ENCODE data around the gene CAPZA1. TPM values are rescaled to one million over a fixed set of nuclear protein-coding genes. Genes with fewer than 3 reads are reported as not detected.

Gene CAPZA1
- total RNA-seq, 1 experiment from 2014 or later: 97.5 TPM

DNA sequence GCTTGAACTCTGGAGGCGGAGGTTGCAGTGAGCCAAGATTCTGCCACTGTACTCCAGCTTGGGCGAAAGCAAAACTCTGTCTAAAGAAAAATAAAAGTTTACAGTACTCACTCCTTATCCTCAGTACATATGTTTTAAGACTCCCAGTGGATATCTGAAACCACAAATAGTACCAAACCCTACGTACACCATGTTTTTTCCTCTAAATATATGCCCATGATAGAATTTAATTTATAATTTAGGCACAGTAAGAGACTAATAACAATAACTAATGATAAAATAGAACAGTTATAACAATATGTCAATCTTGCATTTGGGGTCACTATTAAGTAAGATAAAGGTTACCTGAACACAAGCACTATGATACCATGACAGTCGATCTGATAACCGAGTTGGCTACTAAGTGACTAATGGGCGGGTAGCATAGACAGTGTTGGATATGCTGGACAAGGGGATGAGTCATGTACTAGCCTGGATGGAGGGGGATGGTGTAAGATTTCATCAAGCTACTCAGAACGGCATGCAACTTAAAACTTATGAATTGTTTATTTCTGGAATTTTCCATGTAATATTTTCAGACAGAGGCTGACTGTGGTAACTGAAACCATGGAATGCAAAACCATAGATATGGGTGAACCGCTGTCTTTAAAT lies 44.4 kb upstream of the CAPZA1 start:
- DNase-seq (ENCODE audit: low spot score): no peak
- no peak overlapping the region for H3K4me3 Mint-ChIP-seq
- no peak for ATAC-seq

DNA sequence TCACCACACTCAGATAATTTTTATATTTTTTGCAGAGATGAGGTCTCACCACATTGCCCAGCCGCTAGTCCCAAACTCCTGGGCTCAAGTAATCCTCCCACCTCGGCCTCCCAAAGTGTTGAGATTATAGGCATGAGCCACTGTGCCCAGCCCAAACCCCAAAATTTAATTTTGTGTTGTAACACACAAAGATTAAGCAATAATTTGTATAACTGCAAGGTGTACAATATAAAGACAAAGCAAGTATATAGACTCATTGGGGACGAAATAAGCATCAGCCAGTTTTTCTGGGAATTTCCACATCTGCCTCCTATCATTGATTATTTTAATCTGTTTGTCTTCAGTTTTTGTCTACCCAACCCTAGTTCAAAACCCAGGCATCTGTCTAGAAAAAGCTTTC lies 43.4 kb upstream of the CAPZA1 start:
- no peak overlapping the region for H3K4me3 Mint-ChIP-seq
- POLR2A ChIA-PET: no interaction called here
- CTCF ChIA-PET: no interaction called here

More for the DNA sequence above, 44.4 kb upstream of the CAPZA1 start:
- Mint-ChIP-seq H3K27ac (no peak overlapping the region), H3K4me1 (no peaks in the 10 kb centered on the region), H3K27me3 (ENCODE audit: low read depth) (no peaks in the 10 kb centered on the region), H3K9me3 (peaks cover 8% of the 10 kb centered on the region), H3K36me3 (peaks cover 36% of the 10 kb centered on the region)
- TF ChIP-seq EMX1 (CRISPR knock-in tag; IDR thresholded peaks at IDR 0.05) (no peak), PREB (CRISPR knock-in tag; IDR thresholded peaks at IDR 0.05; ENCODE audit: borderline replicate concordance) (no peak), MYBL2 (CRISPR knock-in tag; IDR thresholded peaks at IDR 0.05) (no peak), MXD4 (CRISPR knock-in tag; IDR thresholded peaks at IDR 0.05; ENCODE audit: borderline replicate concordance) (no peak), JUN (CRISPR knock-in tag; IDR thresholded peaks at IDR 0.05) (no peak), FOXP1 (CRISPR knock-in tag; IDR thresholded peaks at IDR 0.05; ENCODE audit: borderline replicate concordance) (no peak), NFYB (CRISPR knock-in tag; conservative IDR thresholded peaks at IDR 0.05; ENCODE audit: low read depth) (no peak), RORB (CRISPR knock-in tag; IDR thresholded peaks at IDR 0.05) (no peak), ZNF396 (CRISPR knock-in tag; IDR thresholded peaks at IDR 0.05; ENCODE audit: borderline replicate concordance) (no peak), KAT7 (CRISPR knock-in tag; IDR thresholded peaks at IDR 0.05; ENCODE audit: borderline replicate concordance) (no peak)
- TF ChIP-seq, protein P1, sequence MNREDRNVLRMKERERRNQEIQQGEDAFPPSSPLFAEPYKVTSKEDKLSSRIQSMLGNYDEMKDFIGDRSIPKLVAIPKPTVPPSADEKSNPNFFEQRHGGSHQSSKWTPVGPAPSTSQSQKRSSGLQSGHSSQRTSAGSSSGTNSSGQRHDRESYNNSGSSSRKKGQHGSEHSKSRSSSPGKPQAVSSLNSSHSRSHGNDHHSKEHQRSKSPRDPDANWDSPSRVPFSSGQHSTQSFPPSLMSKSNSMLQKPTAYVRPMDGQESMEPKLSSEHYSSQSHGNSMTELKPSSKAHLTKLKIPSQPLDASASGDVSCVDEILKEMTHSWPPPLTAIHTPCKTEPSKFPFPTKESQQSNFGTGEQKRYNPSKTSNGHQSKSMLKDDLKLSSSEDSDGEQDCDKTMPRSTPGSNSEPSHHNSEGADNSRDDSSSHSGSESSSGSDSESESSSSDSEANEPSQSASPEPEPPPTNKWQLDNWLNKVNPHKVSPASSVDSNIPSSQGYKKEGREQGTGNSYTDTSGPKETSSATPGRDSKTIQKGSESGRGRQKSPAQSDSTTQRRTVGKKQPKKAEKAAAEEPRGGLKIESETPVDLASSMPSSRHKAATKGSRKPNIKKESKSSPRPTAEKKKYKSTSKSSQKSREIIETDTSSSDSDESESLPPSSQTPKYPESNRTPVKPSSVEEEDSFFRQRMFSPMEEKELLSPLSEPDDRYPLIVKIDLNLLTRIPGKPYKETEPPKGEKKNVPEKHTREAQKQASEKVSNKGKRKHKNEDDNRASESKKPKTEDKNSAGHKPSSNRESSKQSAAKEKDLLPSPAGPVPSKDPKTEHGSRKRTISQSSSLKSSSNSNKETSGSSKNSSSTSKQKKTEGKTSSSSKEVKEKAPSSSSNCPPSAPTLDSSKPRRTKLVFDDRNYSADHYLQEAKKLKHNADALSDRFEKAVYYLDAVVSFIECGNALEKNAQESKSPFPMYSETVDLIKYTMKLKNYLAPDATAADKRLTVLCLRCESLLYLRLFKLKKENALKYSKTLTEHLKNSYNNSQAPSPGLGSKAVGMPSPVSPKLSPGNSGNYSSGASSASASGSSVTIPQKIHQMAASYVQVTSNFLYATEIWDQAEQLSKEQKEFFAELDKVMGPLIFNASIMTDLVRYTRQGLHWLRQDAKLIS (CRISPR knock-in tag; IDR thresholded peaks at IDR 0.05; ENCODE audit: borderline replicate concordance): no peak
- ChIA-PET CTCF (no interaction called here), POLR2A (no interaction called here)

More for the DNA sequence above, 43.4 kb upstream of the CAPZA1 start:
- ATAC-seq (no peak), DNase-seq (ENCODE audit: low spot score) (no peak)
- TF ChIP-seq ZNF219 (CRISPR knock-in tag; IDR thresholded peaks at IDR 0.05; ENCODE audit: borderline replicate concordance) (no peak), ATF1 (CRISPR knock-in tag; IDR thresholded peaks at IDR 0.05) (no peak), CREB1 (CRISPR knock-in tag; IDR thresholded peaks at IDR 0.05) (no peak), CBFB (CRISPR knock-in tag; IDR thresholded peaks at IDR 0.05; ENCODE audit: low read depth) (no peak), ETV6 (CRISPR knock-in tag; IDR thresholded peaks at IDR 0.05) (no peak), ZNF317 (CRISPR knock-in tag; IDR thresholded peaks at IDR 0.05; ENCODE audit: borderline replicate concordance, low read depth) (no peak), SP1 (CRISPR knock-in tag; conservative IDR thresholded peaks at IDR 0.05) (no peak), NR3C1 (CRISPR knock-in tag; conservative IDR thresholded peaks at IDR 0.05; ENCODE audit: low read depth) (no peak), NFYB (CRISPR knock-in tag; conservative IDR thresholded peaks at IDR 0.05; ENCODE audit: low read depth) (no peak), CREM (CRISPR knock-in tag; IDR thresholded peaks at IDR 0.05) (no peak), ZBTB21 (CRISPR knock-in tag; IDR thresholded peaks at IDR 0.05; ENCODE audit: borderline replicate concordance) (no peak)
- TF ChIP-seq, protein P2, sequence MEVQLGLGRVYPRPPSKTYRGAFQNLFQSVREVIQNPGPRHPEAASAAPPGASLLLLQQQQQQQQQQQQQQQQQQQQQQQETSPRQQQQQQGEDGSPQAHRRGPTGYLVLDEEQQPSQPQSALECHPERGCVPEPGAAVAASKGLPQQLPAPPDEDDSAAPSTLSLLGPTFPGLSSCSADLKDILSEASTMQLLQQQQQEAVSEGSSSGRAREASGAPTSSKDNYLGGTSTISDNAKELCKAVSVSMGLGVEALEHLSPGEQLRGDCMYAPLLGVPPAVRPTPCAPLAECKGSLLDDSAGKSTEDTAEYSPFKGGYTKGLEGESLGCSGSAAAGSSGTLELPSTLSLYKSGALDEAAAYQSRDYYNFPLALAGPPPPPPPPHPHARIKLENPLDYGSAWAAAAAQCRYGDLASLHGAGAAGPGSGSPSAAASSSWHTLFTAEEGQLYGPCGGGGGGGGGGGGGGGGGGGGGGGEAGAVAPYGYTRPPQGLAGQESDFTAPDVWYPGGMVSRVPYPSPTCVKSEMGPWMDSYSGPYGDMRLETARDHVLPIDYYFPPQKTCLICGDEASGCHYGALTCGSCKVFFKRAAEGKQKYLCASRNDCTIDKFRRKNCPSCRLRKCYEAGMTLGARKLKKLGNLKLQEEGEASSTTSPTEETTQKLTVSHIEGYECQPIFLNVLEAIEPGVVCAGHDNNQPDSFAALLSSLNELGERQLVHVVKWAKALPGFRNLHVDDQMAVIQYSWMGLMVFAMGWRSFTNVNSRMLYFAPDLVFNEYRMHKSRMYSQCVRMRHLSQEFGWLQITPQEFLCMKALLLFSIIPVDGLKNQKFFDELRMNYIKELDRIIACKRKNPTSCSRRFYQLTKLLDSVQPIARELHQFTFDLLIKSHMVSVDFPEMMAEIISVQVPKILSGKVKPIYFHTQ (CRISPR knock-in tag; IDR thresholded peaks at IDR 0.05): no peak
- TF ChIP-seq, protein P3, sequence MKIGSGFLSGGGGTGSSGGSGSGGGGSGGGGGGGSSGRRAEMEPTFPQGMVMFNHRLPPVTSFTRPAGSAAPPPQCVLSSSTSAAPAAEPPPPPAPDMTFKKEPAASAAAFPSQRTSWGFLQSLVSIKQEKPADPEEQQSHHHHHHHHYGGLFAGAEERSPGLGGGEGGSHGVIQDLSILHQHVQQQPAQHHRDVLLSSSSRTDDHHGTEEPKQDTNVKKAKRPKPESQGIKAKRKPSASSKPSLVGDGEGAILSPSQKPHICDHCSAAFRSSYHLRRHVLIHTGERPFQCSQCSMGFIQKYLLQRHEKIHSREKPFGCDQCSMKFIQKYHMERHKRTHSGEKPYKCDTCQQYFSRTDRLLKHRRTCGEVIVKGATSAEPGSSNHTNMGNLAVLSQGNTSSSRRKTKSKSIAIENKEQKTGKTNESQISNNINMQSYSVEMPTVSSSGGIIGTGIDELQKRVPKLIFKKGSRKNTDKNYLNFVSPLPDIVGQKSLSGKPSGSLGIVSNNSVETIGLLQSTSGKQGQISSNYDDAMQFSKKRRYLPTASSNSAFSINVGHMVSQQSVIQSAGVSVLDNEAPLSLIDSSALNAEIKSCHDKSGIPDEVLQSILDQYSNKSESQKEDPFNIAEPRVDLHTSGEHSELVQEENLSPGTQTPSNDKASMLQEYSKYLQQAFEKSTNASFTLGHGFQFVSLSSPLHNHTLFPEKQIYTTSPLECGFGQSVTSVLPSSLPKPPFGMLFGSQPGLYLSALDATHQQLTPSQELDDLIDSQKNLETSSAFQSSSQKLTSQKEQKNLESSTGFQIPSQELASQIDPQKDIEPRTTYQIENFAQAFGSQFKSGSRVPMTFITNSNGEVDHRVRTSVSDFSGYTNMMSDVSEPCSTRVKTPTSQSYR (CRISPR knock-in tag; IDR thresholded peaks at IDR 0.05): no peak
- H3K36me3 Mint-ChIP-seq: peaks cover 36% of the 10 kb centered on the region
- no peaks in the 10 kb centered on the region for H3K4me1 Mint-ChIP-seq
- no peaks in the 10 kb centered on the region for H3K27me3 Mint-ChIP-seq (ENCODE audit: low read depth)
- no peak overlapping the region for H3K27ac Mint-ChIP-seq
- peaks cover 8% of the 10 kb centered on the region for H3K9me3 Mint-ChIP-seq
